Common myeloid progenitor, CD34-positive (primary cell): ENCODE data around the gene CDH1.
"Not testable (repeated sequence)": the region's sequence is repeated elsewhere in the genome, so short reads cannot be mapped to it uniquely, and the experiment has no call there.

Source experiments
- CTCF ChIA-PET: fragments of 350-600 bp; sonication (Branson Sonifier 250); formaldehyde crosslinking; loops from one replicate; lab custom pipeline; 2021; ENCODE audit warnings: antibody characterized with exemption; lab: Charles Lee
- POLR2A ChIA-PET: fragments of 350-600 bp; sonication (Branson Sonifier 250); formaldehyde crosslinking; loops from one replicate; lab custom pipeline; 2021; ENCODE audit warnings: antibody characterized with exemption; lab: Charles Lee
- DNase-seq, 3 donors: peaks; one replicate each; pipeline versions ENCODE4 v3.0.0 to v3.0.0-alpha.2; 2013
- H3K27ac ChIP-seq, 2 experiments: 1 replicate in 1 of 2; 2 replicates in 1 of 2; pipeline ENCODE4 v1.7.0; 2013; ENCODE audit warnings: inconsistent platforms in 2 of 2, low read length in 2 of 2, mild to moderate bottlenecking in 2 of 2, low read depth in 1 of 2, moderate library complexity in 1 of 2; ENCODE audit not compliant: severe bottlenecking in 2 of 2, insufficient read depth in 1 of 2, poor library complexity in 1 of 2
- H3K27me3 ChIP-seq, 5 experiments: replicated peaks in 2 of 5; 1 replicate in 3 of 5; 2 replicates in 2 of 5; pipeline versions ENCODE4 v1.6.1 to v1.7.0; 2013; ENCODE audit warnings: low read length in 4 of 5, mild to moderate bottlenecking in 2 of 5, moderate library complexity in 2 of 5, inconsistent platforms in 1 of 5; ENCODE audit not compliant: insufficient read depth in 5 of 5, control insufficient read depth in 4 of 5
- H3K36me3 ChIP-seq, 4 experiments: 1 replicate in 2 of 4; 2 replicates in 2 of 4; pipeline versions ENCODE4 v1.6.1 to v1.7.0; 2013; ENCODE audit warnings: low read length in 3 of 4, control low read depth in 1 of 4, mild to moderate bottlenecking in 1 of 4; ENCODE audit not compliant: control insufficient read depth in 4 of 4, insufficient read depth in 4 of 4
- H3K4me1 ChIP-seq, 4 experiments: 1 replicate in 3 of 4; 2 replicates in 1 of 4; pipeline versions ENCODE4 v1.6.1 to v1.7.1; 2013; ENCODE audit warnings: low read length in 3 of 4, mild to moderate bottlenecking in 3 of 4, control low read depth in 1 of 4, inconsistent platforms in 1 of 4, moderate library complexity in 1 of 4; ENCODE audit not compliant: control insufficient read depth in 4 of 4, insufficient read depth in 4 of 4; ENCODE audit errors: control extremely low read depth in 1 of 4
- H3K4me3 ChIP-seq, 7 experiments: 1 replicate in 4 of 7; 2 replicates in 3 of 7; pipeline versions ENCODE4 v1.5.1 to v1.7.0; 2013; ENCODE audit warnings: mild to moderate bottlenecking in 7 of 7, low read length in 6 of 7, moderate library complexity in 6 of 7, inconsistent platforms in 2 of 7, low read depth in 2 of 7, control low read depth in 1 of 7; ENCODE audit not compliant: insufficient read depth in 4 of 7, control insufficient read depth in 1 of 7; ENCODE audit errors: extremely low read depth in 1 of 7
- H3K9me3 ChIP-seq, 5 experiments: 1 replicate in 4 of 5; 2 replicates in 1 of 5; pipeline versions ENCODE4 v1.6.1 to v1.7.1; 2013; ENCODE audit warnings: low read length in 4 of 5, mild to moderate bottlenecking in 2 of 5, inconsistent platforms in 1 of 5, low read depth in 1 of 5, moderate library complexity in 1 of 5; ENCODE audit not compliant: control insufficient read depth in 4 of 5, insufficient read depth in 2 of 5; ENCODE audit errors: control extremely low read depth in 1 of 5
- WGBS: methylation state at CpG from one replicate; pipeline ENCODE4 v1.1.5; 2013; ENCODE audit not compliant: insufficient coverage; 5-methylcytosine and 5-hydroxymethylcytosine counted together

The CDH1 gene

GRCh38 chr16:68842964-68843481, 105.9 kb downstream of the CDH1 start:
- POLR2A ChIA-PET = interaction anchor here (0.8 kb wide), 1 partner anchor 18 kb away, joined by 3 read pairs; no protein-coding TSS in a partner anchor
- H3K9me3 ChIP-seq, DNase-seq, H3K36me3 ChIP-seq: not testable (repeated sequence)
- peaks cover 0 to 18% (median 0%) of the 10 kb centered on the region in 5 experiments for H3K27me3 ChIP-seq
- peak overlapping the region in 1 of 2 experiments; percentile 81 for H3K27ac ChIP-seq
- peaks cover 3 to 11% (median 7%) of the 10 kb centered on the region in 4 experiments for H3K4me1 ChIP-seq
- CTCF ChIA-PET = interaction anchor here (0.5 to 2.6 kb wide), 6 partner anchors 10 to 249 kb away, joined by 3 to 7 read pairs (median 3); no protein-coding TSS in a partner anchor
- 87% methylated on average over 12 of the region's 23 CpGs for WGBS
- H3K4me3 ChIP-seq = peak overlapping the region; percentile 84 to 99 (median 90)

GRCh38 chr16:68843482-68844210, 106.6 kb downstream of the CDH1 start, which contains the start of gene TANGO6:
TSS of gene TANGO6 (plus strand) at chr16:68843531. CDS start at chr16:68843618, 87 bp downstream.
- peaks cover 0 to 19% (median 0%) of the 10 kb centered on the region in 5 experiments for H3K27me3 ChIP-seq
- peak within 1 kb of the TSS in 1 of 2 experiments; percentile 81 for H3K27ac ChIP-seq
- no peaks in the 10 kb centered on the region for H3K9me3 ChIP-seq
- ChIA-PET CTCF (interaction anchor here (0.5 to 5.2 kb wide), 8 partner anchors 10 to 289 kb away, joined by 3 to 31 read pairs (median 4); partner anchors contain the start of genes CHTF8 and UTP4), POLR2A (interaction anchor here (0.8 kb wide), 1 partner anchor 19 kb away, joined by 3 read pairs; no protein-coding TSS in a partner anchor)
- H3K36me3 ChIP-seq = no peaks in the 10 kb centered on the region
- peak within 1 kb of the TSS; percentile 84 to 99 (median 90) for H3K4me3 ChIP-seq
- peak; percentile 86 to 90 (median 87) for DNase-seq
- H3K4me1 ChIP-seq = peaks cover 3 to 11% (median 7%) of the 10 kb centered on the region in 4 experiments
- under 1% methylated on average over 52 of the region's 55 CpGs for WGBS

GRCh38 chr16:68844211-68844564, 107.1 kb downstream of the CDH1 start:
- no peaks in the 10 kb centered on the region for H3K9me3 ChIP-seq
- ChIA-PET CTCF (interaction anchor here (0.6 to 5.2 kb wide), 5 partner anchors 11 to 289 kb away, joined by 3 to 31 read pairs (median 4); partner anchors contain the start of genes CHTF8 and UTP4), POLR2A (no interaction called here)
- no peak for DNase-seq
- no peaks in the 10 kb centered on the region for H3K36me3 ChIP-seq
- peak overlapping the region in 1 of 2 experiments; percentile 81 for H3K27ac ChIP-seq
- peaks cover 3 to 11% (median 7%) of the 10 kb centered on the region in 4 experiments for H3K4me1 ChIP-seq
- WGBS = 3% methylated on average over 5 of the region's 6 CpGs
- H3K4me3 ChIP-seq = peak overlapping the region; percentile 84 to 99 (median 90)
- H3K27me3 ChIP-seq = peaks cover 0 to 24% (median 0%) of the 10 kb centered on the region in 5 experiments

- Histone ChIP-seq H3K9me3 (no peaks in the 10 kb centered on the region), H3K36me3 (no peaks in the 10 kb centered on the region), H3K27me3 (peaks cover 0 to 22% (median 4%) of the 10 kb centered on the region in 5 experiments), H3K4me3 (no peak overlapping the region), H3K27ac (no peak overlapping the region), H3K4me1 (peaks cover 3 to 7% (median 5%) of the 10 kb centered on the region in 4 experiments)
- ChIA-PET POLR2A (no interaction called here), CTCF (no interaction called here)
- no peak for DNase-seq
- WGBS = 94% methylated on average over 9 of the region's 9 CpGs
These were observed 111.7 kb downstream of the CDH1 start for GRCh38 chr16:68848786-68849185.

GRCh38 chr16:68850481-68850880, 113.4 kb downstream of the CDH1 start:
- ChIA-PET POLR2A (no interaction called here), CTCF (interaction anchor here (0.8 kb wide), 1 partner anchor 273 kb away, joined by 5 read pairs; no protein-coding TSS in a partner anchor)
- no peak for DNase-seq
- Histone ChIP-seq H3K27ac (no peak overlapping the region), H3K9me3 (no peaks in the 10 kb centered on the region), H3K4me3 (no peak overlapping the region), H3K36me3 (no peaks in the 10 kb centered on the region), H3K4me1 (no peaks in the 10 kb centered on the region), H3K27me3 (peaks cover 0 to 22% (median 5%) of the 10 kb centered on the region in 5 experiments)
- no CpG with 5 or more reads among the region's 2 CpGs for WGBS

- Histone ChIP-seq H3K36me3 (no peaks in the 10 kb centered on the region), H3K27me3 (peaks cover 0 to 22% (median 5%) of the 10 kb centered on the region in 5 experiments), H3K9me3 (no peaks in the 10 kb centered on the region), H3K27ac (no peak overlapping the region), H3K4me3 (no peak overlapping the region), H3K4me1 (no peaks in the 10 kb centered on the region)
- ChIA-PET CTCF (no interaction called here), POLR2A (no interaction called here)
- 100% methylated on average over 1 of the region's 2 CpGs for WGBS
- DNase-seq = no peak
These were observed 114.5 kb downstream of the CDH1 start for GRCh38 chr16:68851601-68852000.
